HG02759 (cell line): ENCODE results near the gene CHI3L2.

Experiments
- ATAC-seq: cut with Tn5 transposase; IDR thresholded peaks from one replicate; pipeline ENCODE4 v1.9.1; 2021; ENCODE audit warnings: mild to moderate bottlenecking, moderate library complexity; ENCODE audit not compliant: unreplicated experiment

CHI3L2 gene

DNA sequence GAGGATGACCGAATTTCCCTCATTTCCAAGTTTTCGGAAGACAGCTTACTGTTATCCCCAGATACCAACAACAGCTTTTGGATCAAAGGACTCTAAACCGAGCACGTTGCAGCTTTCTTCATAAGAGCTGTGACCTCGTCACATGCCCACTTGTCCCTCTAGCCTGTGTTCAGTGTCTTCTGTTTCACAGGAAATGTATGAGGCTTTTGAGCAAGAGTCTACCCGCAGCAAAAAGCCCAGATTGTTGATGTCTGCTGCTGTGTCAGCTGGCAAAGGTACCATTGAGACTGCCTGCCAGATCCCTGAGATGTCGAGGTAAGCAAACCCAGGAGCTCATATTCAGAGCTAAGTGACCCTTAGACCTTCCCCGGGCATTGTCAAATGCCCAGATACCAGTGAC lies 24.1 kb downstream of the CHI3L2 start:
- no peak for ATAC-seq

DNA sequence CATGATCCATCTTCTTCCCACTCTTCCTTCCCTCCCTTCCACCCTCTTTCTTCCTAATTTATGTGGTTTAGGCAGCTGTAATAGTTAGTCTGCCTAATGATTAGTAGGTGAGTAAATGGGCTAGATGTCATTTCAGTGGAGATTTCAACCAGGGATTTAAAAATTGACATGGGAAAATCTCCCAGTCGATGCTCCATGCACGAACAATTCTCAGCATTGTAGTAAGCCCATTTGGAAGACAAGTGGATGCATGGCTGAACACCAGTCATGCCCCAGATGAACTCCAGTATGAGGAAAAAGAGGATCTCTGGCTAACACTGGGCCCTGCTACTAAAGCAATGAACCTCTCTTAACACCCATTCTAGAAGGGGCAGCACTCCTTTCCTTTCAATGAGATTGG lies 25.3 kb downstream of the CHI3L2 start:
- ATAC-seq = no peak

DNA sequence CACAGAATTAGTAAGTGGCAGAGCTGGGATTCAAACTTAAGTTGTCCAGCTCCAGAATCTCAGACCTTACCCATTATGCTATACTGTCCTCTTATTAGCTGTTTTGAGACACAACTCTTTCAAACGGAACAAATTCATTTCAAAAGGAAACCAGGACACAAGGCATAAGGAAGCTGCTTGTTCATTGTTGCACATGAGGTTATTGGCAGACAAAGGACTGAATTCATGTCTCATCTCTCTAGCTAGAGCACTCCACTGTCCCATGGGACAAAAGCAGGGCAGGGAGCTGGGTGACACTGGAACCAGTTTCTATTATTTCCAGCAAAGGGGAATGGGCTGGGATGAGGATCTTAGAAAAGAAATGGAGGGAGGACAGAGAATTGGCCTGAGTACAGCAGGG lies 26.4 kb downstream of the CHI3L2 start:
- ATAC-seq = no peak

DNA sequence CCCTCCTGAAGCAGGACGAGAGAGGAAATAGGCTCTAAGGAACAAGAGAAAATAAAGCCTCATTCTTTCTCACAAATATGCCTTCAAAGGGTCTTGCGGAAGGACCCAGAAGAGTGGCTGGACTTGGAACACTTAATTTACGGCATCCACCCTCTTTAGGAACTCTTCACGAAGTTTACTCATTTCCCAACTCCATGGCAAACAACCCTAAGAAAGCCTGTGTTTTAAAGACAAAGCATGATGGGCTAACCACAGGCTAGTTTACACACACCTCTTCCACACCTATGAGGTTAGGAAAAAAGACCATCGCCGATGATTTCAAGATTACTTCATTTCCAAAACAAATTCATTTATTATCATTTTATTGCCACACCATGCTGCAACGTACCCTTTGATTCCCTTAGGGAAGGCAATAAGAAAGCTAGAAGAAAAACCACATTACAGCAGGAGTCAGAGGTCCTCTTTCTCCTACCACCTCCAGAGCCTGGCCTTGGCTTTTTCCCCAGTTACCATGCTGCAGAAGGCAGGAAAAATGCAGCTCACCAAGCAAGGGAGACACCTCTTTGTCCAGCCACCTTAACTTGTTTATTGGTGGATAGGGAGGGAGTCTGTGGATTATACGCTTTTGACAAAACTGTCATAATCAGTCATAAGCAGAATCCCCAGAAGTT lies 29.6 kb downstream of the CHI3L2 start:
- ATAC-seq = no peak

DNA sequence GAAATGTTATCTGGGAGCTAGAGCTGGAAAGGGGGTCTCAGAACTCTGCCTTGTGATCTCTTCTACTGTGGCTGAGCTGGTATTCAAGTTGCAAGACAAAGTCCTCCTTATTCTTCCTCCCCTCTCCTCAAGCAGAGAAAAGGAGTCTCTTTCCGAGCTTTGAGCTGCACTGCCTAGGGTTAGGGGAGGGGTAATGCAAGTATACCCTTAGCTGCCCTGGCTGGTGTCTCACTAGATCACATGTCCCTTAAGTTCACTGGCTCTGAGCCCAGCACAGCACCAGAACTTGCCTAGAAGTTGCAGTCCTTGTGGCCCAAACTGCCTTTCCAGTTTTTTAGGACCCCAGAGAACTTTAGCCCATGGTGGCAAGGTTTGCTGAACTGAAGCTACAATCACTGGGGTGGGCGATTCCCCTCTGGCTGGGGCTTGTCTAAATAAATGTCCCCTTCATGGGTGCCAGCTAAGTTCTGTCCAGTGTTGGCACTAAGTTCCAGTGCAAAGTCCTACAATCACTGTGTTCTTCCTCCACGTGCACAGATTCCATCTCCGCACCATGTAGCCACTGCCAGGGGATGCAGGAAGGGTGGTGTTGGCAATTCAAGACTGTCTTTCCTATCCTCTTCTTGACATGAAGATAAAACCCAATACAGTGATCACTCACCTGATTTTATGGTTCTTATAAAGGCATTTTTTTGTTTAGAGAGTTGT lies 40.4 kb downstream of the CHI3L2 start:
- no peak for ATAC-seq

DNA sequence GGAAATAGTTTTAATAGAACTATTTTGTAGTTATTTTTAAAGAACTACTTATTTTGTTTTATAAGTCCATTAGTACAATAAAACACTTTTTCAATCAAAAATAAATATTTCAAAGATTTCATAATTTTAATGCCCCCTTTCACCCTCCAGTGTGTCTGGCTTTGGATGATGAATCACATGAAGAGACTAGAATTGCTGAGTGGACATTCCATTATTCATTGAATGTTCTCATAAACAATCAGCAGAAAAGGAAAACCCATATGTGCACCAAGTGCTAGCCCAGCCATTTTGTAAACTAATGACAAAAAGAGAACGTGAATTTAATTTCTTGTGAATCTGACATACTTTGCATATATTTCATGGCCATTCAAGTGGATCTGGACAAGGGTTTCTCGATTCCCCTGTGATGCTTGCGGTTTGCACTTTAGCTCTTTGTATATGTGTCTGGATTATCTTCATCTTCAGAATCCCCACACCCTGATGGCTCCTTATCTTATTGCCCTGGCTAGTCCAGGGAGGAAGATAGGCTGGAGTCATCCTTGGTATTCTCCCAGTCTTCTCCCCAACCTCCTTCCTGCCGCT lies 42.4 kb downstream of the CHI3L2 start:
- ATAC-seq = no peak

DNA sequence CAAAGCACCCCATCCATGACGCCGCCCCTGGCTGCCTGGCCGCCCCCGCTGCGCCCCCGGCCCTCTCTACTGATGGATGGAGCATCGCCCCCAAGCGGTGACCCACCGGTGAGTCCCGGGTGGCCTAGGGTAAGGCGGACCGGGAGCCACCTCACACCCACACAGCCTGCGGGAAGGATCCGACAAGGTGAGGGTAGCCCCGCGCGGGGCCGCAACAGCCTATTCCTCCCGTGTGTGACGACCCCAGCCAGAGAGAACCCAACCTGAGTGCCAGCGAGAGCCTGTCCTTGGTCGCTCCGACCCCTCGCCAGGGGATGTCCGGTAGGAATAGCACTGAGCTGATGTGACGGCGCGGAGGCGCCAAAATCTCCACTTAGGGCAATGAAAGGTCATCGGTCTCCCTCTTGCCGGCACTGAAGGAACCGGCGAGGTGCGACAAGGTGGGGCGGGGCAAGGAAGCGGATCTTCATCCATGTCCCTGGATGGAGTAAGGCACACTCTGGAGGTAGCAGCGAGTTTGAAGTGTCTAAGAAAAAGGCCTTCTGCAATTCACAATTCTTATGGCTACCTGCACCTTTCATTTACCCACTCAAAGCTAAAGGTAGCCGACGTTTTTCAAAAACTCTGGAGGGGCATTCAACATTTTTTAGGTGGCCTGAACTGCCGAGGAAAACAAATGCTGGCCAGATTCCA lies 43.4 kb downstream of the CHI3L2 start:
- ATAC-seq = no peak

DNA sequence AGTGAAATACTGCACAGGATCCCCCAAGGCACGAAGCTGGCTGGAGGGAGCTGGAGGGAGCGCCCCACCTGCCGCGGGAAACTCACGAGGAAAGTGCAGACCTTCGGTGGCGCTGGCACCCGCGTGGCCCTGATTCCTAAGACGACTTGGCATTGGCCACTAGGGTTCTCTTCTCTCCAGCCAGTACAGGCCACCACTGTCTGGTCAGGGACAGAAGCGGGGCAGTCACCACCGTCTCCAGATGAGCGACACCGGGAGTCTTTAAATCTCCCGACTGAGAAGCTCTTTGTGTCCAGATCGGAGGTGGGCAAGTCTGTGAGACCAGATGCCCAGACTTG lies 43.9 kb downstream of the CHI3L2 start:
- ATAC-seq = no peak

DNA sequence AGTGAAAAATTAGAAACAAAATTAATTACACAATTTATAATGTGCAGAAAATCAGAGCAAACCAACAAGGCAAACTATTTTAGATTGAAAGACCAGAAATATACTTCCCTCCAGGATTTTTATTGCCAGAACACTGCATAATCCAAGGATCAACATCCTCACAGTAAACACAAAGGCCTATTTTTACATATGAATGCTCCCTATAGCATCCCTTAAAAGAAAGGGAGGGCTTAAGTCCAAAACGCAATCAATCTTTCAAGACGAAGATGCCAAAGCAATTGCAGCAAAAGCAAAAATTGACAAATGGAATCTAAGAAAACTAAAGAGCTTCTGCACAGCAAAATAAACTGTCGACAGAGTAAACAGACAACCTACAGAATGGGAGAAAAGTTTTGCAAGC lies 44.6 kb downstream of the CHI3L2 start:
- ATAC-seq = no peak

DNA sequence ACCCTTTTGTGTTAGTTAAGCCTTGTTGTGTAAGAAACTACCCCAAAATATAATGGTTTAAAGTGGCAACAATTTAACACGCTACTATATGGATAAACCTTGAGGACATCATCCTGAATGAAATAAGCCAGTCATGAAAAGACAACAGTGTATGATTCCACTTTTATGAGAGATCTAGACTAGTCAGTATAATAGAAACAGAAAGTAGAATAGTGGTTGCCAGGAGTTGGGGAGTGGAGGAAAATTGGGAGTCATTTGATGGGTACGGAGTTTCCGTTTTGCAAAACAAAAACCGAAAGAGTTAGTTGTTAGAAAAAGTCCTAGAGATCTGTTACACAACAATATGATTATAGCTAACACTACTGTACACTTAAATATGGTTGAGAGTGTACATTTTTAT lies 47.1 kb downstream of the CHI3L2 start:
- ATAC-seq = no peak

DNA sequence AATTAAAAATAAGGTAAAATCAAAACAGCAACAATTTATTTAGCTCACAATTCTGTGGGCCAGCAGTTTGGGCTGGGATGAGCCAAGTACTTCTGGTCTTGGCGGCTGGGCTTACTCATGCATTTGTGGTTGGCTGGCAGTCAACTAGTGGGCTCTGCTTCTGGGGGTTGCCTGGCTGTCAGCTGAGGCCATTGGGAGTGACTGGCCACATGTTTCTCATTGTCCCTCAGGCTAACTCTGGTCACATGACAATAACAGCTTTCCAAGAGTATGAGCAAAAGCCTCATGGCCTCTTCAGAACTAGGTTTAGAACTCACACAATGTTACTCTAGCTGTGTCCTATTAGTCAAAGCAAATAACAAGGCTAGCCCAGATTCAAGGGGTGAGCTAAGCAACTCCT lies 47.6 kb downstream of the CHI3L2 start:
- no peak for ATAC-seq

DNA sequence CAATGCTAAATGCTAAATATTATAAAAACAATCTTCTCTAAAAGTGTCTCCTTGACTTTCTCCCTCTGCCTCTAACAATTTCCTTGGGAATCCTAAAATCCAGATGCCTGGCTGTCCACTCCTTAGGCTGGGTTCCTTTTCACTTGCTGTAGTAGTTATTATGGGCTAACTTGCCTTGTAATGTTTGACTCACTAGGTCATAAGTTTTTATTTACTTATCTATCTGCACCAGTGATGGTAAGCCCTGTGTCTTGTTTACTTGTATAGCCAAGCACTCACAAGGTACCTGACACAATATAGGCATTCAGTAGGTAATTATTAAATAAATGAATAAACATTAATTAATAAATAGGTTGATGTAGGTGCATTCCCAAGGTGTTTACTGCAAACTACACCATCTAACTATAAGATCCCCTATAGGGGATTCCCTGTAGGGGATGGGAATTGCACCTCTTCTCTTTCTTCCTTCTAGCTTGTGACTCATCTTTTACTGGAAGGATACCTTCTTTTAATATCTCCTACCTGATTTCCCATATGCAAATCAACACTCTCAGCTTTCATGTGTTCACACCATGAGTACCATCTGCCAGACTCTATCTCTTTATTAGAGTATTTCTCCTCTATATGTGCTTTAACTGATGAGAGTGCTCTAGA lies 48.4 kb downstream of the CHI3L2 start:
- ATAC-seq = no peak

DNA sequence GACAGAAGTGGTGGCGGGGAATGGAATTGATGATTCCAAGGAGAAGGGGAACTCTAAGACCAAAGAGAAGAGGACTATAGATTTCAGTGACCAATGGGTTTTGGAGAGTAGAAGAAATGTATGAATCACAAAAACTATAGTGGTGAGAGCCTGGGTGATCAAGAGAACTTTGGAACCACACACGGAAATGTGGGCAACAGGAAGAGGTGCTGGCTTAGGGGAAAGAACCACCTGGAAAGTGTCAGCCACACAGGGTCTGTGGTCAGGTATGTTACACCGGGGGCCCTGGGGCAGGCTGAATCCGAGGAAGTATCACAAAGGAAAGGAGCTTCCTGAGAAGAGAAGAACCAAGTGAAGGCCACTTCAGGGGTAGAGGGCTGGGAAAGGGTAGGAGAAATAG lies 51.6 kb downstream of the CHI3L2 start:
- no peak for ATAC-seq

DNA sequence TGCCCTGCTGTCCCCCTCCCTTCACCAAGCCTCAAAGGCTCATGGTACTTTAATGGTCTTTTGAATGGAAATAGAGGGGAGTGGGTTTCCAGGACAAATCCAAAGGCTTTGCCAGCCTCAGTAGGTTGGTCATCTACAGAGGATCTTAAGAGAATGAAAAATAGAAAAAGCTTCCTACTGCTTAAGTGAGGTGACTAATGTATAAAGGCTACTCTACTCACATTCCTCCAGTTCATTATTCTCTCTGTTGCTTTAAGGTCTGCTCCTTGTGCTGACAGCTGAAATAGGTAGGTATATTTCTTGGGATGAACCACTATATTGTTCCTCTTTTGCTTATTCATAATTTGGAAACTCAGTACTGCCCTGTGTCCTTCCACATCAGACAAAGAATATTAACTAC lies 52.8 kb downstream of the CHI3L2 start:
- ATAC-seq = no peak

DNA sequence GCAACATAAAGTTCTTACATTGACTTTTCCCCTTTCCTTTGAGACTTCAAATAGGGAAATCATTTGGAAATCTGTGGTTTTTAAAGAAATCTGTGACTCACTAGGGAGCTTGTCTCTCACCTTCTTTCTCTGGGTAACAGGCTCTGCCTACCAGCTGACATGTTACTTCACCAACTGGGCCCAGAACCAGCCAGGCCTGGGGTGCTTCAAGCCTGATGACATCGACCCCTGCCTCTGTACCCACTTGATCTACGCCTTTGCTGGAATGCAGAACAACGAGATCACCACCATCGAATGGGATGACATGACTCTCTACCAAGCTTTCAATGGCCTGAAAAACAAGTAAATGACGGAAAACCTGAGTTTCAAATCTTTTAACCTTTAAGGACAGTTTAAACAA lies 53.9 kb downstream of the CHI3L2 start:
- no peak for ATAC-seq

DNA sequence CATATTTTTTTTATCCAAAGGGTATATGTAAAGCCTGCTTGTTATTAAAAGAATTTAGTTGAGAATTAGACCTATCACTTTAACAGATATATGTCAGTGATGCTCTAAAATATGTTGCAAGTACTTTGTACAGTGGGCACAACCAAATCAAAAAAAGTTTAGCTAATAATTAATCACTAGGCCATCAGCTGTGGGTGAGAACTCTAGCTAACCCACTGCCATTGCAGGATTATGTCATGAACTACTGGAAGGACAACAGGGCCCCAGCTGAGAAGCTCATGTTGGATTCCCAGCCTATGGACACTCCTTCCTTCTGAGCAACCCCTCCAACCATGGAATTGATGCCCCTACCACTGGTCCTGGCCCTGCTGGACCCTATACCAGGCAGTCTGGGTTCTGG lies 56.3 kb downstream of the CHI3L2 start:
- no peak for ATAC-seq

DNA sequence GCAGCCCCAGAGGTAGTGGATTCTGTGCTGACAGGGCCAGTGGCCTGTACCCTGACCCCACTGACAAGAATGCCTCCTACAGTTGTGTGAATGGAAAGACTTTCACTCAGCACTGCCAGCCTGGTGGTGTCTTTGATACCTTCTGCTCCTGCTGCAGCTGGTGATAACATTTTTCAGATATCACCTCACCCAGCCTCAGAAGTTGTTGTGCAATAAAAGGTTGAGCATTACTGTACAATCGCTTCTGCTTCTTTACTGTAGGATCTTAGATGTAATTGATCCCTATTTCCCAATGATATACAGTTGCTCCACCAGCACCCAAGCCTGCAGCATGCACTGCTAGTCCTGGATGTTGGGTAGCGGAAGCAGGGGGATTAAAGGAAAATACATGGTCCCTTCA lies 58.4 kb downstream of the CHI3L2 start:
- ATAC-seq = no peak

DNA sequence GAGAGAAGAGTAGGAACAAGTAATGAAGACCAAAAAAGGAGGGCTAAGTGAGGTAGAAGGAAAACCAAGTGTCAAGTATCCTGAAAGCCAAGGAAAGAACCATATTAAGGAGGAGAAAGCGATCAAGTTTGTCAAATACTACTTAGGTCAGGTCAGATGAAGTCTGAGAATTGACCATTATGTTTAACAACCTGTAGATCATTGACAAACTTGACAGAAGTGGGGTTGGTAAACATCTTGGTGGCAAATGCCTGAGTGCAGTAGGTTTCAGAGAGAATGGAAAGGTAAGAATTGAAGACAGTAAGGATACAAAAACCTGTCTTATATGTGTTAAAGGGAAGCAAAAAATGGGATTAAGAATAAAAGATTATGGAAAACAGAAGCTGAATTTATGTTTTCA lies 59.4 kb downstream of the CHI3L2 start:
- ATAC-seq = no peak

DNA sequence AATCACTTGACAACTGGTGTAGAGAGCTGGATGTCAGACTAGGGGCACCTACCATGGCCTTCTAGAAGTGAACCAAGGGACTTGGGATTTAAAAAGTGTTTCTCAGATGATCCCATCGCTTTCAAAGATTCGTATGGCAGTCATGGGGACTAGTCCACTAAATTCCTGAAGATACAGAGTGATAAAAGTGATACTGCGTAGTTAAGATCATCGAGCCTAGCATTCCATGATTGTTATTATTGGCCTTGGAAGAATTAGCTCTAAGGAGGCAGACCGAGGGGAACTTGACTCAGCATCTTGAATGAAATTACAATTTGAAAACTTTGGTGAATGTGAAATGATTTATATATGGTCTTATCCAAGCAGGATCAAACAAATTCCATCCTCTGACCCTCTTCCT lies 61.9 kb downstream of the CHI3L2 start:
- ATAC-seq = no peak

DNA sequence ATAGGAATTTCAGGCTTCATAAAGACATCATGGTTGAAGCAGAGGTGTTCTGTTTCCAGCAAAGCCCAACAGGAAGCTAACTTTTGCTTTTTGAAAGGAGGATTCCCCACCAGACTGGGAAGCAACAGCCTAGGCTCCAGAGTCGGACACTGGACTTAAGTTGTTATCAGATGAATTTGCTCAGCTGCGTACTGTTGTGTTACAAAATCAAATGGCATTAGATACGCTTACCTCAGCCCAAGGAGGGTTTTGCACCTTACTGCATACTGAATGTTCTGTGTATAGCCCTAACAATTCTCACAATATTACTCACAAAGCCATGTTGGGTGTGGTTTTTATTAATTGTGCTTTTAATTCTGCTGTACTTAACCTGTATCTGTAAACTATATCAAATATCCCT lies 62.6 kb downstream of the CHI3L2 start:
- no peak for ATAC-seq

DNA sequence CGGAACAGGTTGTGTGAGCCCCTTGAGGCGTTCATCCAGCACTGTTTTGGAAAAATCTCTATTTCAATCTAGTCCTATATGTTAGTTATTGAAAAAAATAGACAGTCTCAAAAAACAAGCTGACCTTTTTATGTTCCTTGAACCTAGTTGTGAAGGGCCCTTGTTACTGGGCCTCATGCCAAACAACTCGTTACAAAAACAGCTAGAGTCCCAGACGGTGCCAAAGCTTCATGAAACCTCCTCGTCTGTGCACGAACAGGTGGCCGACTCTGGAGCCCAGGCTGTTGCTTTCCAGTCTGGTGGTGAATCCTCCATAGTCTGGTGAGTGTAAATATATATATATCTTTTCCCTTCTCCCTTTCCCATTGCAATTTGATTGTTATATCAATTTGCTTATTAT lies 63.1 kb downstream of the CHI3L2 start, which contains the start of gene CHIA:
Gene CHIA (plus strand): TSS at position 222 of the 400 bp plus-strand sequence. CDS start 19,617 bp downstream, outside the sequence.
- ATAC-seq = no peak
